ENCODE data around the gene BRSK1. TPM values are rescaled to one million over a fixed set of nuclear protein-coding genes. Genes with fewer than 3 reads are reported as not detected.
"Not testable (repeated sequence)": the region's sequence is repeated elsewhere in the genome, so short reads cannot be mapped to it uniquely, and the experiment has no call there.

BRSK1 gene
- total and polyA plus RNA-seq, 2 of the 8 experiments (the other 6 are each of a cell fraction or from before 2014, with no cell fraction given) = 27.6 to 32.7 TPM

DNA sequence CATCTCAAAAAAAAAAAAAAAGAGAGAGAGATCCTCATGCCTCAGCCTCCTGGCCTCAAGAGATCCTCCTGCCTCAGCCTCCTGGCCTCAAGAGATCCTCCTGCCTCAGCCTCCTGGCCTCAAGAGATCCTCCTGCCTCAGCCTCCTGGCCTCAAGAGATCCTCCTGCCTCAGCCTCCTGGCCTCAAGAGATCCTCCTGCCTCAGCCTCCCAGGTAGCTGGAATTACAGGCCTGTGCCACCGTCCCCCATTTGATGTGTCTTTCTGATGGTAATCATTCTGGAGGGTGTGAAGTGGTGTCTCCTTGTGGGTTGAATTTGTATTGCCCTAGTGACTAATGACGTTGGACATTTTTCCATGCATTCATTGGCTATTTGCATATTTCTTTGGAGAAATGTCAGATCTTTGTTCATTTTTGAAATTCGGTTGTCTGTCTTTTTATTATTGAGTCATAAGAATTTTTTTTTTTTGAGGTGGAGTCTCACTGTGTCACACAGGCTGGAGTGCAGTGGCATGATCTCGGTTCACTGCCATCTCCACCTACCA is 45.0 kb downstream of the BRSK1 start:
- H3K4me2 ChIP-seq (ENCODE audit: insufficient read depth in 1 of 2, low read depth in 2 of 2, low read length in 2 of 2); H2BK15ac ChIP-seq (ENCODE audit: low read length); H2AFZ ChIP-seq (ENCODE audit: low read length); H2BK120ac ChIP-seq (replicated peaks; ENCODE audit: low read depth, low read length); H3K27me3 ChIP-seq (replicated peaks in 1 of 4; ENCODE audit: control insufficient read depth in 3 of 4, extremely low read depth in 1 of 4, insufficient read depth in 3 of 4, low read length in 3 of 4); H2AK5ac ChIP-seq (ENCODE audit: low read depth, low read length); H3K4me1 ChIP-seq (replicated peaks in 1 of 4; ENCODE audit: control insufficient read depth in 3 of 4, insufficient read depth in 4 of 4, low read length in 3 of 4); DNase-seq (ENCODE audit: low read depth in 1 of 2, low spot score in 2 of 2); H3K14ac ChIP-seq (ENCODE audit: insufficient read length); CTCF ChIA-PET (ENCODE audit: partially characterized antibody); H3K4me3 ChIP-seq (ENCODE audit: extremely low read depth in 1 of 4, insufficient read depth in 2 of 4, low read depth in 3 of 4, low read length in 4 of 4); H3K23ac ChIP-seq (ENCODE audit: insufficient read length); H2BK12ac ChIP-seq (ENCODE audit: low read depth, low read length); H3K4ac ChIP-seq (replicated peaks; ENCODE audit: insufficient read length, low read depth, low read length); H3K79me1 ChIP-seq (ENCODE audit: low read depth, low read length); H3K56ac ChIP-seq (replicated peaks; ENCODE audit: insufficient read length, low read depth, low read length); H3K36me3 ChIP-seq (ENCODE audit: control insufficient read depth in 2 of 4, insufficient read depth in 4 of 4, low read length in 3 of 4); H3K23me2 ChIP-seq (ENCODE audit: low read depth, low read length); H3K79me2 ChIP-seq (ENCODE audit: control insufficient read depth in 1 of 2, insufficient read depth in 2 of 2, low read length in 2 of 2); H3K9me3 ChIP-seq (ENCODE audit: insufficient read depth in 2 of 2, low read depth in 1 of 2, low read length in 1 of 2); H3K9ac ChIP-seq (replicated peaks in 1 of 4; ENCODE audit: extremely low read depth in 1 of 4, low read depth in 3 of 4, low read length in 3 of 4); H4K20me1 ChIP-seq (replicated peaks in 1 of 2; ENCODE audit: control insufficient read depth in 1 of 2, insufficient read depth in 2 of 2, low read length in 2 of 2); H2BK20ac ChIP-seq (ENCODE audit: low read length); FAIRE-seq; H4K8ac ChIP-seq (ENCODE audit: extremely low read depth, insufficient read depth, low read length); H2BK5ac ChIP-seq (ENCODE audit: low read depth, low read length); H3K18ac ChIP-seq (ENCODE audit: extremely low read depth, low read length); H4K91ac ChIP-seq (replicated peaks; ENCODE audit: insufficient read length, low read length); H4K5ac ChIP-seq (ENCODE audit: insufficient read length, low read depth, low read length); H3K27ac ChIP-seq (ENCODE audit: low read depth, low read length): not testable (repeated sequence)
- 95% methylated on average over 4 of the region's 4 CpGs; no CpG with 5 or more reads in 1 of the 2 experiments for WGBS, 2 experiments (ENCODE audit: extremely low coverage in 1 of 2, insufficient coverage in 1 of 2, insufficient read length in 1 of 2, insufficient replicate concordance in 2 of 2, low coverage in 1 of 2, low lambda C conversion rate in 2 of 2, missing lambda C conversion rate in 1 of 2)
- POLR2A ChIA-PET (ENCODE audit: partially characterized antibody) = interaction anchor here (0.7 to 2.1 kb wide), 3 partner anchors 17 to 79 kb away, joined by 3 to 5 read pairs (median 3); partner anchors contain the start of gene UBE2S
- TF ChIP-seq RFX5 (IDR thresholded peaks at IDR 0.05; ENCODE audit: borderline replicate concordance, low read depth, low read length) = peak; percentile 45; the same call in 1 of the 2 replicates

DNA sequence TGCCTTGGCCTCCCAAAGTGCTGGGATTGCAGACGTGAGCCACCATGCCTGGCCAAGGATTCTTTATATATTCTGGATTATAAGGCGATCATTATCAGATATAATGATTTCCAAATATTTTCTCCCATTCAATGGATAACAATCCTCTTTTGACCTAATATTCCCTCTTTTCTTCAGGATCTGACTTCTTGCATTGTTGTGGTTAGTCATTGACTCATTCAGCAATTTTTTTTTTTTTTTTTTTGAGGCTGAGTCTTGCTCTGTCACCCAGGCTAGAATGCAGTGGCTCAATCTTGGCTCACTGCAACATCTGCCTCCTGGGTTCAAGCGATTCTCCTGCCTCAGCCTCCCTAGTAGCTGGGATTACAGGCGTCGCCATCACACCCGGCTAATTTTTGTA is 46.0 kb downstream of the BRSK1 start:
- H3K4me1 ChIP-seq (replicated peaks in 1 of 4; ENCODE audit: control insufficient read depth in 3 of 4, insufficient read depth in 4 of 4, low read length in 3 of 4); H3K4me3 ChIP-seq (ENCODE audit: extremely low read depth in 1 of 4, insufficient read depth in 2 of 4, low read depth in 3 of 4, low read length in 4 of 4); FAIRE-seq; H3K9me3 ChIP-seq (ENCODE audit: insufficient read depth in 2 of 2, low read depth in 1 of 2, low read length in 1 of 2); H3K4me2 ChIP-seq (ENCODE audit: insufficient read depth in 1 of 2, low read depth in 2 of 2, low read length in 2 of 2); H4K20me1 ChIP-seq (replicated peaks in 1 of 2; ENCODE audit: control insufficient read depth in 1 of 2, insufficient read depth in 2 of 2, low read length in 2 of 2); H3K18ac ChIP-seq (ENCODE audit: extremely low read depth, low read length); H3K56ac ChIP-seq (replicated peaks; ENCODE audit: insufficient read length, low read depth, low read length); H2BK12ac ChIP-seq (ENCODE audit: low read depth, low read length); H3K9ac ChIP-seq (replicated peaks in 1 of 4; ENCODE audit: extremely low read depth in 1 of 4, low read depth in 3 of 4, low read length in 3 of 4); H3K79me1 ChIP-seq (ENCODE audit: low read depth, low read length); H3K36me3 ChIP-seq (ENCODE audit: control insufficient read depth in 2 of 4, insufficient read depth in 4 of 4, low read length in 3 of 4); H3K23ac ChIP-seq (ENCODE audit: insufficient read length); CTCF ChIA-PET (ENCODE audit: partially characterized antibody); H3K4ac ChIP-seq (replicated peaks; ENCODE audit: insufficient read length, low read depth, low read length); H2BK15ac ChIP-seq (ENCODE audit: low read length); H4K8ac ChIP-seq (ENCODE audit: extremely low read depth, insufficient read depth, low read length); H2BK20ac ChIP-seq (ENCODE audit: low read length); H3K27me3 ChIP-seq (replicated peaks in 1 of 4; ENCODE audit: control insufficient read depth in 3 of 4, extremely low read depth in 1 of 4, insufficient read depth in 3 of 4, low read length in 3 of 4); H2BK120ac ChIP-seq (replicated peaks; ENCODE audit: low read depth, low read length); H3K14ac ChIP-seq (ENCODE audit: insufficient read length); H4K91ac ChIP-seq (replicated peaks; ENCODE audit: insufficient read length, low read length); H3K27ac ChIP-seq (ENCODE audit: low read depth, low read length); H4K5ac ChIP-seq (ENCODE audit: insufficient read length, low read depth, low read length); H3K23me2 ChIP-seq (ENCODE audit: low read depth, low read length); DNase-seq (ENCODE audit: low read depth in 1 of 2, low spot score in 2 of 2); H2AK5ac ChIP-seq (ENCODE audit: low read depth, low read length); H2AFZ ChIP-seq (ENCODE audit: low read length); H3K79me2 ChIP-seq (ENCODE audit: control insufficient read depth in 1 of 2, insufficient read depth in 2 of 2, low read length in 2 of 2); H2BK5ac ChIP-seq (ENCODE audit: low read depth, low read length): not testable (repeated sequence)
- 96% methylated on average over 6 of the region's 6 CpGs; no CpG with 5 or more reads in 1 of the 2 experiments for WGBS, 2 experiments (ENCODE audit: extremely low coverage in 1 of 2, insufficient coverage in 1 of 2, insufficient read length in 1 of 2, insufficient replicate concordance in 2 of 2, low coverage in 1 of 2, low lambda C conversion rate in 2 of 2, missing lambda C conversion rate in 1 of 2)
- POLR2A ChIA-PET (ENCODE audit: partially characterized antibody) = interaction anchor here (1.4 to 2.1 kb wide), 2 partner anchors 10 to 17 kb away, joined by 5 to 6 read pairs; partner anchors contain the start of gene KMT5C
